Naive thymus-derived CD4-positive, alpha-beta T cell (primary cell): ENCODE results near the gene CACNA1C. TPM values are rescaled to one million over a fixed set of nuclear protein-coding genes. Genes with fewer than 3 reads are reported as not detected.

ENCODE experiments used
- ATAC-seq: fragments of 150-1000 bp; cut with Tn5 transposase; 2 replicates; pipeline ENCODE4 v1.10.0; 2021; ENCODE audit warnings: mild to moderate bottlenecking, moderate library complexity
- CTCF ChIA-PET: fragments of 350-600 bp; sonication (Branson Sonifier 250); formaldehyde crosslinking; loops from one replicate; lab custom pipeline; 2021; ENCODE audit warnings: antibody characterized with exemption; lab: Charles Lee
- POLR2A ChIA-PET: fragments of 350-600 bp; sonication (Branson Sonifier 250); formaldehyde crosslinking; loops from one replicate; lab custom pipeline; 2021; ENCODE audit warnings: antibody characterized with exemption, inconsistent platforms; lab: Charles Lee
- DNase-seq, 9 donors: peaks; one replicate each; pipeline versions ENCODE4 v3.0.0 to v3.0.0-alpha.2; 2020 to 2022; ENCODE audit warnings: mixed read lengths in 1 of 9
- H3K27ac ChIP-seq: one replicate; pipeline ENCODE4 v1.7.0; 2013; ENCODE audit warnings: mild to moderate bottlenecking, low read depth, low read length, moderate library complexity
- H3K27me3 ChIP-seq, 2 donors: one replicate each; pipeline ENCODE4 v1.7.0; 2013; ENCODE audit warnings: low read length in 2 of 2, mild to moderate bottlenecking in 2 of 2, moderate library complexity in 2 of 2; ENCODE audit not compliant: control insufficient read depth in 2 of 2, insufficient read depth in 2 of 2
- H3K36me3 ChIP-seq, 3 experiments: 1 replicate in 2 of 3; 2 replicates in 1 of 3; pipeline ENCODE4 v1.7.0; 2013; ENCODE audit warnings: low read length in 3 of 3, mild to moderate bottlenecking in 3 of 3, moderate library complexity in 1 of 3; ENCODE audit not compliant: insufficient read depth in 3 of 3, control insufficient read depth in 2 of 3
- H3K4me1 ChIP-seq, 2 donors: one replicate each; pipeline ENCODE4 v1.7.0; 2013; ENCODE audit warnings: low read length in 2 of 2, mild to moderate bottlenecking in 2 of 2, moderate library complexity in 1 of 2; ENCODE audit not compliant: control insufficient read depth in 2 of 2, insufficient read depth in 2 of 2
- H3K4me3 ChIP-seq: 2 replicates; pipeline ENCODE4 v1.7.0; 2013; ENCODE audit warnings: mild to moderate bottlenecking, low read length
- H3K9me3 ChIP-seq, 3 experiments: 1 replicate in 2 of 3; 2 replicates in 1 of 3; pipeline ENCODE4 v1.7.0; 2013; ENCODE audit warnings: low read length in 3 of 3; ENCODE audit not compliant: control insufficient read depth in 2 of 3
- H3K27ac Mint-ChIP-seq, 9 donors: one replicate each; pipeline ENCODE4 v1.8.0; 2020 to 2022; ENCODE audit warnings: mixed read lengths in 9 of 9, mild to moderate bottlenecking in 8 of 9, moderate library complexity in 5 of 9, inconsistent platforms in 2 of 9
- H3K27me3 Mint-ChIP-seq, 5 donors: one replicate each; pipeline ENCODE4 v1.8.0; 2021 to 2022; ENCODE audit warnings: mixed read lengths in 5 of 5, mild to moderate bottlenecking in 1 of 5
- H3K36me3 Mint-ChIP-seq, 5 donors: one replicate each; pipeline ENCODE4 v1.8.0; 2020 to 2022; ENCODE audit warnings: mixed read lengths in 5 of 5, mild to moderate bottlenecking in 3 of 5, inconsistent platforms in 1 of 5
- H3K4me1 Mint-ChIP-seq, 7 donors: one replicate each; pipeline ENCODE4 v1.8.0; 2020 to 2022; ENCODE audit warnings: mixed read lengths in 7 of 7, mild to moderate bottlenecking in 3 of 7, inconsistent platforms in 1 of 7
- H3K4me3 Mint-ChIP-seq, 10 donors: one replicate each; pipeline ENCODE4 v1.8.0; 2020 to 2022; ENCODE audit warnings: mild to moderate bottlenecking in 10 of 10, mixed read lengths in 10 of 10, moderate library complexity in 6 of 10, inconsistent platforms in 2 of 10
- H3K9me3 Mint-ChIP-seq, 11 donors: one replicate each; pipeline ENCODE4 v1.8.0; 2020 to 2022; ENCODE audit warnings: mixed read lengths in 11 of 11, mild to moderate bottlenecking in 4 of 11, inconsistent platforms in 1 of 11, moderate library complexity in 1 of 11
- intact Hi-C, 2 donors: fragments of 100-400 bp; cut with micrococcal nuclease; formaldehyde crosslinking; loops; one replicate each; pipeline ENCODE4 v1.15.1; 2023
- polyA plus RNA-seq, 2 donors: library from polyadenylated mRNA; unstranded; fragments of 300-500 nt; fragmentation: Illumina TruSeq; gene quantifications; one replicate each; pipeline ENCODE4 v1.2.3, GENCODE V29; 2021
- total RNA-seq, 6 experiments: library from RNA in 5 of 6; stranded (reverse) in 5 of 6; gene quantifications; 1 replicate in 5 of 6; 2 replicates in 1 of 6; pipeline ENCODE4 v1.2.3 and lab custom pipeline; 2021 to 2026

The CACNA1C gene
- total and polyA plus RNA-seq, 7 experiments from 2014 or later: 0.04 to 0.48 (median 0.08) TPM

DNA sequence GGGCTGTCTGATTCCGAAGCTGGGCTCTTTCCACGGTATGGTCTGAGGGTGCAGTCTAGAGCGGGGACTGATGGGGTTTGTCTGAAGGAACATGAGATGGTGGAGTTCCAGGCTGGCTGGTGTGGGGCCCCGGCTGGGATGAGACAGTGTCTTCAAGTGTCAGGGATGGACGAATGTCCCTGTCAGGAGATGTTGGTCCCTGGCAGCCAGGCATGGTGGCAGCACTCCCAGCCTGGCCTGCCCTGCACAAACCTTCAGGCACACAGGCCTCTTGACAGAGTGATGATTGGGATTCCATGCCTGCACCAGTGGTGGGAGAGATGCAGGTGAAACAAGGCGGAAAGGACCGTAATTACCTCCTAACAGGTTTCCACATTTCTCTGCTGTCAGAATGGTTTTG lies 221.9 kb downstream of the CACNA1C start:
- Histone ChIP-seq H3K27me3 (no peaks in the 10 kb centered on the region), H3K4me1 (no peaks in the 10 kb centered on the region), H3K9me3 (no peaks in the 10 kb centered on the region), H3K36me3 (no peaks in the 10 kb centered on the region), H3K27ac (no peak overlapping the region), H3K4me3 (no peak overlapping the region)
- intact Hi-C loops: no loop called here
- Mint-ChIP-seq H3K4me1 (no peaks in the 10 kb centered on the region), H3K36me3 (no peaks in the 10 kb centered on the region), H3K27me3 (peaks cover 0 to 2% (median 0%) of the 10 kb centered on the region in 5 donors), H3K9me3 (peaks cover 0 to 5% (median 0%) of the 10 kb centered on the region in 11 donors), H3K27ac (no peak overlapping the region), H3K4me3 (no peak overlapping the region)
- ATAC-seq (no peak), DNase-seq (no peak)
- POLR2A ChIA-PET: no interaction called here
- CTCF ChIA-PET: no interaction called here

DNA sequence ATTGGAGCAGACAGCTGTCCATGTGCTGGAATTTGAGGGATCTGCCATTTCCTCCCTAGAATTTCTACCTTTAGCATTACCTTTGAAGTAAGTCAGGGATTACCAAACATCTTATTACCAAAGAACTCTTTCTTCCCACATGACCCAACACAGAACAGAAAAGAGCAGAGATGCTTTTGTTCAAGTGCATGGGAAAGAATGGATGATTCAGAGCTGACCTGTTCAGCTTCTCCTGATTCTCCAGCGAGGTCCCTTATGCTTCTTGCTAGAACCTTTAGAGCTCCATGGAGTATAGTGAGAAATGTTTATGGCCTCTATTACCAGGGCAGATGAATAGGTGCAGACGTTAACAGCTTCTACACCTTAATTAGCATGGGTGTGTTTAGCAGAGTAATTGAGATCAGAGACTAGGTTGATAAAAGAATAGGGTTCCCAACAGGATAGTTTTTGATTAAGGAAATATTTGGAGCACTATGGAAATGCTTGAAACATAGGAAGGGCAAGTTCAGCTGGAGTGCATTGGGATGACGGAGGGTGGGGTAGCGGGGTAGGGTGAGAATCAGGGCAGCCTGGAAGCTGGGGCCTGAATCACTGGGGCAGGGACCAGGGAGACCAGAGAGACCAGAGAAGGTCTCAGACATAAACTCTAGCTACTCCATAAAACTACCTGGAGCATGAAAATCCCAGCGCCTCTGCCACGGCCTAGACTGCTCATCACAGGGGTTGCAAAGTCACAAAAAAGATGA lies 223.7 kb downstream of the CACNA1C start:
- intact Hi-C loops: no loop called here
- Histone ChIP-seq H3K27me3 (no peaks in the 10 kb centered on the region), H3K4me3 (no peak overlapping the region), H3K27ac (no peak overlapping the region), H3K9me3 (no peaks in the 10 kb centered on the region), H3K36me3 (no peaks in the 10 kb centered on the region), H3K4me1 (no peaks in the 10 kb centered on the region)
- ATAC-seq (no peak), DNase-seq (no peak)
- ChIA-PET POLR2A (no interaction called here), CTCF (no interaction called here)
- Mint-ChIP-seq H3K4me1 (no peaks in the 10 kb centered on the region), H3K4me3 (no peak overlapping the region), H3K9me3 (peaks cover 0 to 13% (median 6%) of the 10 kb centered on the region in 11 donors), H3K27me3 (peaks cover 0 to 2% (median 0%) of the 10 kb centered on the region in 5 donors), H3K36me3 (no peaks in the 10 kb centered on the region), H3K27ac (no peak overlapping the region)

DNA sequence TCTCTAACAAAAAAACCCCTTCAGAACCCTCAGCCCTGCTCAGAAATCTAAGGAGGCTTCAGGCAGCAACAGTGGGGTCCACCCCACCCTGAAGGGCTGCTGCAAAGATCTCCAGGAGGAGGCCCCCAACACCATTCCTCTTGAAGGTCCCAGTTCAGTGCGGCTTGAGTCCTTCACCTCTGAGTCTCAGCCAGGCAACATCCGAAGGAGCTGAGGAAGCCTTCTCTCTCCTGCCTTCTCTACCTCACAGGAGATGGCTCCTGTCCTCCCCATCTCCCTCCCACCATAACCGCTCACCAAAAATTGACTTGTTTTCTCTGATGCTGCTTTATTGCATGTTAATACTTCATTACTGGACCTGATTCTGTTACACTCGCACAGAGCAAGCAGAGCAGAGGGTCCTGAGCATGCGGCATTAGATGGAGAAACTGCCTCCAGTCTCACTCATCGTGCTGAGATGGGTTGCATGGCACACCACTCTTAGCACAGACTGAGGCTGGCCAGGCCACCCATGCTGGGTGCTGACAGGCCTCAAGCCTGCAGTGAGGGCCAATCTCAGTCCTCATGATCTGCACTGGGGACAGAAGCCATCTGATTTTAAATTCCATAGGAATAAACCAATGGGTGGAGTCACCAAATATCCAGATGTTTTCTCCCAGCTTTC lies 224.8 kb downstream of the CACNA1C start:
- no peaks in the 10 kb centered on the region for H3K4me1 Mint-ChIP-seq
- intact Hi-C loops: no loop called here
- ATAC-seq (no peak), DNase-seq (no peak)
- H3K4me1 ChIP-seq: no peaks in the 10 kb centered on the region
- no peaks in the 10 kb centered on the region for H3K9me3 ChIP-seq
- H3K27ac Mint-ChIP-seq: no peak overlapping the region
- H3K4me3 ChIP-seq: no peak overlapping the region
- ChIA-PET POLR2A (no interaction called here), CTCF (interaction anchor here (0.6 to 0.8 kb wide), 2 partner anchors 120 to 1352 kb away, joined by 3 to 4 read pairs; no protein-coding TSS in a partner anchor)
- no peak overlapping the region for H3K4me3 Mint-ChIP-seq
- H3K36me3 ChIP-seq: no peaks in the 10 kb centered on the region
- no peaks in the 10 kb centered on the region for H3K27me3 ChIP-seq
- peaks cover 0 to 20% (median 7%) of the 10 kb centered on the region in 11 donors for H3K9me3 Mint-ChIP-seq
- H3K27me3 Mint-ChIP-seq: peaks cover 0 to 4% (median 0%) of the 10 kb centered on the region in 5 donors
- no peak overlapping the region for H3K27ac ChIP-seq
- H3K36me3 Mint-ChIP-seq: no peaks in the 10 kb centered on the region

DNA sequence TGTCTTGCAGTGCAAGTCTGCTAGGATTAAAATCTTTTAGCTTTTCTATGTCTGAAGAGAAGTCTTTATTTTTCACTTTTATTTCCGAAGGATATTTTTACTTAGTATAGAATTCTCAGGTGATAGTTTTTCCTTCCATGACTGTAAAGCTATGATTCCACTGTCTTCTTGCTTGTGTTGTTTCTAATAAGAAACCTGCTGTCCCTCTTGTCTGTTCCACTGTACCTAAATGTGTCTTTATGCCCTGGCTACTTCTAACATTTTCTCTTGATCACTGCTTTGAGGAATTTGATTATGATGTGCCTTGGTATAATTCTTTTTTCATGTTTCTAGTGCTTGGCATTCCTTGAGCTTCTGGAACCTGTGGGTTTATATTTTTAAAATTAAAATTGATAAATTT lies 228.7 kb downstream of the CACNA1C start:
- Mint-ChIP-seq H3K27ac (no peak overlapping the region), H3K36me3 (no peaks in the 10 kb centered on the region), H3K4me1 (peaks cover 0 to 7% (median 0%) of the 10 kb centered on the region in 7 donors), H3K4me3 (no peak overlapping the region), H3K9me3 (peaks cover 1 to 26% (median 9%) of the 10 kb centered on the region in 11 donors), H3K27me3 (peaks cover 11 to 30% (median 16%) of the 10 kb centered on the region in 5 donors)
- Histone ChIP-seq H3K27me3 (no peaks in the 10 kb centered on the region), H3K4me1 (no peaks in the 10 kb centered on the region), H3K27ac (no peak overlapping the region), H3K4me3 (no peak overlapping the region), H3K36me3 (no peaks in the 10 kb centered on the region), H3K9me3 (no peaks in the 10 kb centered on the region)
- intact Hi-C loops: no loop called here
- POLR2A ChIA-PET: no interaction called here
- DNase-seq (no peak), ATAC-seq (no peak)
- CTCF ChIA-PET: no interaction called here

DNA sequence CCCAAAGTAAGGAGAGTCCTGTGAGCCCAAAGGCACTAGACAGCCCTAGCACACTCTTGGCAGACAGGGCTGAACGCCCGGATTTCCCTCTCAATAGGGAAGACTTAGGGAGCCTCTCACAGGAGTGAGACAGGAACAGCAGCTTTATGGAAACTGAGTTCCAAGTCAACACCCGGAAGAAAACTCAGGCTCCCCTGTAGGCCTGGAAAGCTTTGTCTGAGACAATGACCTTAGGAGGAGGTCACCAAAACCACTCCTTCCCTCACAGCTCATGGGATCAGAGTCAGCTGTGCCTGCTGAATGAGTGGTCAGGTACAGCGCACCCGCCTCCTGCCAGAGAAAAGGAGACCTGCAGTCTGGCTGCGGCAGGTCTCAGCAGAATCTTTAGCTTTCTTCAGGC lies 229.5 kb downstream of the CACNA1C start:
- H3K36me3 ChIP-seq: no peaks in the 10 kb centered on the region
- intact Hi-C loops: no loop called here
- H3K4me1 ChIP-seq: no peaks in the 10 kb centered on the region
- Mint-ChIP-seq H3K4me1 (peaks cover 0 to 7% (median 0%) of the 10 kb centered on the region in 7 donors), H3K27ac (no peak overlapping the region), H3K4me3 (no peak overlapping the region), H3K9me3 (peaks cover 1 to 26% (median 9%) of the 10 kb centered on the region in 11 donors), H3K36me3 (no peaks in the 10 kb centered on the region), H3K27me3 (peaks cover 14 to 30% (median 20%) of the 10 kb centered on the region in 5 donors)
- no peak overlapping the region for H3K27ac ChIP-seq
- H3K27me3 ChIP-seq: no peaks in the 10 kb centered on the region
- ChIA-PET CTCF (no interaction called here), POLR2A (no interaction called here)
- DNase-seq (no peak), ATAC-seq (no peak)
- H3K9me3 ChIP-seq: no peaks in the 10 kb centered on the region
- H3K4me3 ChIP-seq: no peak overlapping the region

DNA sequence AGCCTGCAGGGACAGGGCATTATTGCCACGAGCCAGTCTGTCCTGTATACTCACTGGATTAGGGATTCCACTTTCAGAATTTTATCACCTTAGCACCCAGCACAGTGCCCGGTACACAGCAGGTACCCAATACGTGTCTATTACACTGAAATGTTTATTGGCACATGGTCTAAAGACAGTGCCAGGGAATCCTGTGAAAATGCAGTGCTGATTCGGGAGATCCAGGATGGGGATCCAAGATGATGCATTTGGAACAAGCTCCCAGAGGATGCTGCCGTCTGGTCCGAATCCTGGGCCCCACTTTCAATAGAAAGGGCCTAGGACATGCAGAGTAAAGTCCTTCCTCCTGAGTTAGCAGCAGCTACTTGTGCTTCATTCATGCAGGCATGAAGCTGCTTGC lies 230.7 kb downstream of the CACNA1C start:
- Histone ChIP-seq H3K27ac (no peak overlapping the region), H3K4me1 (no peaks in the 10 kb centered on the region), H3K27me3 (no peaks in the 10 kb centered on the region), H3K4me3 (no peak overlapping the region), H3K9me3 (no peaks in the 10 kb centered on the region), H3K36me3 (no peaks in the 10 kb centered on the region)
- peaks cover 1 to 26% (median 8%) of the 10 kb centered on the region in 11 donors for H3K9me3 Mint-ChIP-seq
- ATAC-seq (no peak), DNase-seq (no peak)
- peaks cover 0 to 7% (median 0%) of the 10 kb centered on the region in 7 donors for H3K4me1 Mint-ChIP-seq
- H3K4me3 Mint-ChIP-seq: no peak overlapping the region
- ChIA-PET POLR2A (no interaction called here), CTCF (interaction anchor here (0.9 kb wide), 1 partner anchor 487 kb away, joined by 3 read pairs; no protein-coding TSS in a partner anchor)
- intact Hi-C loops: no loop called here
- peaks cover 18 to 32% (median 21%) of the 10 kb centered on the region in 5 donors for H3K27me3 Mint-ChIP-seq
- no peak overlapping the region for H3K27ac Mint-ChIP-seq
- H3K36me3 Mint-ChIP-seq: no peaks in the 10 kb centered on the region
